Measurements from ENCODE around the gene FARS2.

The FARS2 gene

DNA sequence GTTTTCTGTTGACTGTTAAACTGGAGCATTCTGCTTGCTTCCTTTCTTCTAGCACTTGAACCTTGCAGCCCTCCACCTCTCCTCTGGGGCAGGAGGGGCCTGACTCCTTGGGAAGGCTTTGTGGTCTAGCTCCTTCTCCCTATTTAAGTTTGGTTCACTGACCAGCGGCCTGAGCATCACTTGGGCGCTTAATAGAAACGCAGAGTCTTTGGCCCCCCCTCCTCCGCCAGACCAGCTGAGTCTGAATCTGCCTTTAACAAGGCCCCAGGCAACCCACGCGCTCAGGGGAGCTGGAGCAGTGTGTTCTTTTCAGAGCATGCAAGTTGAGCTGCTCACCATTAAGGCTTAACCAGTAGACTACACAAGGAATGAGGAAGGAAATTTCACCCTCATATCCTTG, 519.7 kb downstream of the FARS2 start:
- no peak for DNase-seq (ENCODE audit: low read depth)
- H3K4me3 ChIP-seq (ENCODE audit: low read depth, low read length): no peak overlapping the region
- TF ChIP-seq, protein P1, sequence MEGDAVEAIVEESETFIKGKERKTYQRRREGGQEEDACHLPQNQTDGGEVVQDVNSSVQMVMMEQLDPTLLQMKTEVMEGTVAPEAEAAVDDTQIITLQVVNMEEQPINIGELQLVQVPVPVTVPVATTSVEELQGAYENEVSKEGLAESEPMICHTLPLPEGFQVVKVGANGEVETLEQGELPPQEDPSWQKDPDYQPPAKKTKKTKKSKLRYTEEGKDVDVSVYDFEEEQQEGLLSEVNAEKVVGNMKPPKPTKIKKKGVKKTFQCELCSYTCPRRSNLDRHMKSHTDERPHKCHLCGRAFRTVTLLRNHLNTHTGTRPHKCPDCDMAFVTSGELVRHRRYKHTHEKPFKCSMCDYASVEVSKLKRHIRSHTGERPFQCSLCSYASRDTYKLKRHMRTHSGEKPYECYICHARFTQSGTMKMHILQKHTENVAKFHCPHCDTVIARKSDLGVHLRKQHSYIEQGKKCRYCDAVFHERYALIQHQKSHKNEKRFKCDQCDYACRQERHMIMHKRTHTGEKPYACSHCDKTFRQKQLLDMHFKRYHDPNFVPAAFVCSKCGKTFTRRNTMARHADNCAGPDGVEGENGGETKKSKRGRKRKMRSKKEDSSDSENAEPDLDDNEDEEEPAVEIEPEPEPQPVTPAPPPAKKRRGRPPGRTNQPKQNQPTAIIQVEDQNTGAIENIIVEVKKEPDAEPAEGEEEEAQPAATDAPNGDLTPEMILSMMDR (IDR thresholded peaks at IDR 0.05; ENCODE audit: low read depth, low read length, missing control alignments): no peak

DNA sequence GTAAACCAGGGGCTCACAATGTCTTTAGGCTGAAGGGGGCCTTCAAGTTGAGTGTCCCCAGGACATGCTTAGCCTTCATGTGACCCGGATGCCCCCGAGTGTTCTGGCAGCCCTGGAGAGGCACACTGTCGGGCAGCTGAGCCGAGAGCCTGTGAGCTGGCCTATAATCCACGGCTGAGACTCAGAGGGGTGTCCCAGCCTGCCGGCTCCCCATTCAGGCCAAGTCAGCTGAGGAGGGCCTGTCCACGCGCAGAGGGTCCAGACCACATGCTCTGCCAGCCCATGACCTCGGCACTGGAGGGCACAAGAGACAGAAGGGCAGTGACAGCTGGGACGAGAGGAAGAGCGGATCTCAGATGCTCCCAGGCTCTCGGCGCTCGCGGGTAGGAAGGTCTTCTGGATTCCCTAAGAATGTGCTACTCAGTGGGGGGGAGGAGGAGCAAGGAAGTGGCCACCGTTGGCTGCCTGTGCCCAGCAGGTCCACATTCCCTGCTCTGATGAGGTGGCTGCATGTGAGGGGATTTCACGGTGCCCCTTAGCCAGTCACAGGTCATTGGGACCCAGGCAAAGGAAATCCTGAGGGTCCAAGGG, 520.7 kb downstream of the FARS2 start:
- DNase-seq (ENCODE audit: low read depth): no peak
- TF ChIP-seq, protein P1 (IDR thresholded peaks at IDR 0.05; ENCODE audit: low read depth, low read length, missing control alignments): no peak
- H3K4me3 ChIP-seq (ENCODE audit: low read depth, low read length): no peak overlapping the region

GRCh38 chr6:5782783-5783547, 521.7 kb downstream of the FARS2 start:
- TF ChIP-seq, protein P1 (IDR thresholded peaks at IDR 0.05; ENCODE audit: low read depth, low read length, missing control alignments): no peak
- no peak overlapping the region for H3K4me3 ChIP-seq (ENCODE audit: low read depth, low read length)
- no peak for DNase-seq (ENCODE audit: low read depth)

GRCh38 chr6:5783584-5784089, 522.3 kb downstream of the FARS2 start:
- no peak for DNase-seq (ENCODE audit: low read depth)
- no peak overlapping the region for H3K4me3 ChIP-seq (ENCODE audit: low read depth, low read length)
- TF ChIP-seq, protein P1 (IDR thresholded peaks at IDR 0.05; ENCODE audit: low read depth, low read length, missing control alignments): no peak

- no peak overlapping the region for H3K4me3 ChIP-seq (ENCODE audit: low read depth, low read length)
- no peak for DNase-seq (ENCODE audit: low read depth)
- TF ChIP-seq, protein P1 (IDR thresholded peaks at IDR 0.05; ENCODE audit: low read depth, low read length, missing control alignments): no peak
These were observed 523.9 kb downstream of the FARS2 start for GRCh38 chr6:5785249-5785648.

GRCh38 chr6:5786321-5786968, 525.1 kb downstream of the FARS2 start:
- DNase-seq (ENCODE audit: low read depth): no peak
- H3K4me3 ChIP-seq (ENCODE audit: low read depth, low read length): no peak overlapping the region
- TF ChIP-seq, protein P1 (IDR thresholded peaks at IDR 0.05; ENCODE audit: low read depth, low read length, missing control alignments): no peak

Measured in GM12864 (cell line).